Measurements from ENCODE around the gene ZFPM1. TPM values are rescaled to one million over a fixed set of nuclear protein-coding genes. Genes with fewer than 3 reads are reported as not detected.

ZFPM1 gene
- total and polyA plus RNA-seq, 4 donors = 0.19 to 12.8 (median 5.3) TPM

- TF ChIP-seq ZBTB33 (IDR thresholded peaks at IDR 0.05) (no peak), ATF3 (IDR thresholded peaks at IDR 0.05) (no peak), JUND (IDR thresholded peaks at IDR 0.05) (no peak), HNF4A (conservative IDR thresholded peaks at IDR 0.05) (no peak), RAD21 (IDR thresholded peaks at IDR 0.05) (no peak), TAF1 (conservative IDR thresholded peaks at IDR 0.05) (no peak), YY1 (IDR thresholded peaks at IDR 0.05) (no peak), FOXA1 (IDR thresholded peaks at IDR 0.05) (no peak), EGR1 (IDR thresholded peaks at IDR 0.05; ENCODE audit: low read depth in 2 of 2) (no peak)
- TF ChIP-seq, protein P1, sequence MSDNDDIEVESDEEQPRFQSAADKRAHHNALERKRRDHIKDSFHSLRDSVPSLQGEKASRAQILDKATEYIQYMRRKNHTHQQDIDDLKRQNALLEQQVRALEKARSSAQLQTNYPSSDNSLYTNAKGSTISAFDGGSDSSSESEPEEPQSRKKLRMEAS (IDR thresholded peaks at IDR 0.05) = no peak
These were observed 83.4 kb downstream of the ZFPM1 start (continued) for GRCh38 chr16:88536510-88536909.

DNA sequence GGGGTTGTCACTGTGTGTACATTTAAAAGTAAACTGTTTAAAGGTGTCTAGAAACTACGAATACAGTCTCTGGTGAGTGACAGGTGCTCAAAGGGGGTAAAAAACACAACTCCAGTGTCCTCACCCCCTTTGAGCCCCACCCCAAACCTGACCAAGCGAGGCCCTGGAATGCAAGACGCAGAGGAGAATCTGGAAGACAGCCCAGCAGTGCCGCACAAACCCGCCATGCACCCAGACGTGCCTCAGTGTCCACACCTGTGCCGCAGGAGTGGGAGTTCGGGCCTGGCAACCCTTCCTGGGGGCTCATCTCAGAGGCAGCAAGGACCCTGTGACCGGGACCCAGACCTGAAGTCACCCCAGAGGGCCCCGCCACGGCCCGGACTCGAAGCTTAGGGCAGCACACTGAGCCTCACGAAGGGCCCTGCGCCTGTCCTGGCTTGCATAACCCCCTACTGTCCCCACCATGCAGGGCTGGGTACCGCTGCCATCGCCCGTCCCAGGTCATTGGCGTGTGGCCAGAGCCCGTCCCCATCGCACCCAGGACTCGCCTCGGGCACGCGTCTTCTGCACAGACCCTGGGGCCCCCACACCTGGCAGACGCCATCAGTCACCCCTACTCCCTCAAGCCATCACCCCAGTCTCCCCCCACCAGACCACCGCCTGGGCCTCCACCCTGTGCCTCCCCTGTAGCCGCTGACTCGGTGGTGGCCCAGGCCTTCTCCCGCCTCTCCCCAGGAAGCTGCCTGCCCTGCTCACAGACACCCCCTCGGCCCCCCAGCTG is 84.1 kb downstream of the ZFPM1 start:
- H3K36me3 ChIP-seq (ENCODE audit: control insufficient read depth in 4 of 4, insufficient read depth in 3 of 4, low read depth in 1 of 4, low read length in 3 of 4) = peaks cover 0 to 8% (median 3%) of the 10 kb centered on the region in 4 donors
- peak; percentile 39 for DNase-seq (ENCODE audit: low spot score)
- TF ChIP-seq CTCF (IDR thresholded peaks at IDR 0.05; ENCODE audit: low read depth, low read length, missing input control) (no peak), FOXA2 (IDR thresholded peaks at IDR 0.05) (no peak), JUND (IDR thresholded peaks at IDR 0.05) (no peak)
- H3K9ac ChIP-seq (ENCODE audit: low read depth in 1 of 2, low read length in 2 of 2) = no peak overlapping the region
- no peak overlapping the region for H3K4me3 ChIP-seq (ENCODE audit: low read depth in 1 of 3, low read length in 3 of 3)
- 66% methylated on average over 31 of the region's 31 CpGs for WGBS
- no peak overlapping the region for H3K27ac ChIP-seq (ENCODE audit: low read depth in 1 of 2, low read length in 2 of 2)
- H3K4me1 ChIP-seq (ENCODE audit: control insufficient read depth in 4 of 4, insufficient read depth in 4 of 4, low read length in 3 of 4) = peaks cover 0 to 3% (median 0%) of the 10 kb centered on the region in 4 donors
- no peaks in the 10 kb centered on the region for H3K27me3 ChIP-seq (ENCODE audit: control insufficient read depth in 4 of 4, insufficient read depth in 4 of 4, low read length in 3 of 4)
- H3K9me3 ChIP-seq (ENCODE audit: control insufficient read depth in 4 of 4, low read length in 3 of 4) = no peaks in the 10 kb centered on the region

GRCh38 chr16:88537859-88538258 is 84.8 kb downstream of the ZFPM1 start:
- no peaks in the 10 kb centered on the region for H3K27me3 ChIP-seq (ENCODE audit: control insufficient read depth in 4 of 4, insufficient read depth in 4 of 4, low read length in 3 of 4)
- peaks cover 0 to 3% (median 0%) of the 10 kb centered on the region in 4 donors for H3K4me1 ChIP-seq (ENCODE audit: control insufficient read depth in 4 of 4, insufficient read depth in 4 of 4, low read length in 3 of 4)
- TF ChIP-seq CTCF (IDR thresholded peaks at IDR 0.05; ENCODE audit: low read depth, low read length, missing input control) = no peak
- no peak for TF ChIP-seq RAD21 (IDR thresholded peaks at IDR 0.05)
- no peak for TF ChIP-seq JUND (IDR thresholded peaks at IDR 0.05)
- no peak for TF ChIP-seq HNF4G (IDR thresholded peaks at IDR 0.05)
- TF ChIP-seq GABPA (IDR thresholded peaks at IDR 0.05 in 1 of 2, conservative IDR thresholded peaks at IDR 0.05 in 1 of 2) = no peak
- TF ChIP-seq, protein P1 (IDR thresholded peaks at IDR 0.05) = no peak
- TF ChIP-seq, protein P2, sequence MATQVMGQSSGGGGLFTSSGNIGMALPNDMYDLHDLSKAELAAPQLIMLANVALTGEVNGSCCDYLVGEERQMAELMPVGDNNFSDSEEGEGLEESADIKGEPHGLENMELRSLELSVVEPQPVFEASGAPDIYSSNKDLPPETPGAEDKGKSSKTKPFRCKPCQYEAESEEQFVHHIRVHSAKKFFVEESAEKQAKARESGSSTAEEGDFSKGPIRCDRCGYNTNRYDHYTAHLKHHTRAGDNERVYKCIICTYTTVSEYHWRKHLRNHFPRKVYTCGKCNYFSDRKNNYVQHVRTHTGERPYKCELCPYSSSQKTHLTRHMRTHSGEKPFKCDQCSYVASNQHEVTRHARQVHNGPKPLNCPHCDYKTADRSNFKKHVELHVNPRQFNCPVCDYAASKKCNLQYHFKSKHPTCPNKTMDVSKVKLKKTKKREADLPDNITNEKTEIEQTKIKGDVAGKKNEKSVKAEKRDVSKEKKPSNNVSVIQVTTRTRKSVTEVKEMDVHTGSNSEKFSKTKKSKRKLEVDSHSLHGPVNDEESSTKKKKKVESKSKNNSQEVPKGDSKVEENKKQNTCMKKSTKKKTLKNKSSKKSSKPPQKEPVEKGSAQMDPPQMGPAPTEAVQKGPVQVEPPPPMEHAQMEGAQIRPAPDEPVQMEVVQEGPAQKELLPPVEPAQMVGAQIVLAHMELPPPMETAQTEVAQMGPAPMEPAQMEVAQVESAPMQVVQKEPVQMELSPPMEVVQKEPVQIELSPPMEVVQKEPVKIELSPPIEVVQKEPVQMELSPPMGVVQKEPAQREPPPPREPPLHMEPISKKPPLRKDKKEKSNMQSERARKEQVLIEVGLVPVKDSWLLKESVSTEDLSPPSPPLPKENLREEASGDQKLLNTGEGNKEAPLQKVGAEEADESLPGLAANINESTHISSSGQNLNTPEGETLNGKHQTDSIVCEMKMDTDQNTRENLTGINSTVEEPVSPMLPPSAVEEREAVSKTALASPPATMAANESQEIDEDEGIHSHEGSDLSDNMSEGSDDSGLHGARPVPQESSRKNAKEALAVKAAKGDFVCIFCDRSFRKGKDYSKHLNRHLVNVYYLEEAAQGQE (IDR thresholded peaks at IDR 0.05) = no peak
- TF ChIP-seq RXRA (IDR thresholded peaks at IDR 0.05) = no peak
- H3K36me3 ChIP-seq (ENCODE audit: control insufficient read depth in 4 of 4, insufficient read depth in 3 of 4, low read depth in 1 of 4, low read length in 3 of 4) = peaks cover 0 to 6% (median 1%) of the 10 kb centered on the region in 4 donors
- no peak overlapping the region for H3K4me3 ChIP-seq (ENCODE audit: low read depth in 1 of 3, low read length in 3 of 3)
- H3K27ac ChIP-seq (ENCODE audit: low read depth in 1 of 2, low read length in 2 of 2) = no peak overlapping the region
- no peak overlapping the region for H3K9ac ChIP-seq (ENCODE audit: low read depth in 1 of 2, low read length in 2 of 2)
- no peak for DNase-seq (ENCODE audit: low spot score)
- peaks cover 1 to 7% (median 5%) of the 10 kb centered on the region in 4 donors for H3K9me3 ChIP-seq (ENCODE audit: control insufficient read depth in 4 of 4, low read length in 3 of 4)
- WGBS = 73% methylated on average over 4 of the region's 4 CpGs

All from liver (tissue), 9 donors.